COLO668 (cell line): ENCODE measurements around the gene ACSL3.

Experiments
- DNase-seq: peaks from one replicate; lab custom pipeline; 2025; ENCODE audit not compliant: unreplicated experiment; lab: John Stamatoyannopoulos, UW

Gene ACSL3

DNA sequence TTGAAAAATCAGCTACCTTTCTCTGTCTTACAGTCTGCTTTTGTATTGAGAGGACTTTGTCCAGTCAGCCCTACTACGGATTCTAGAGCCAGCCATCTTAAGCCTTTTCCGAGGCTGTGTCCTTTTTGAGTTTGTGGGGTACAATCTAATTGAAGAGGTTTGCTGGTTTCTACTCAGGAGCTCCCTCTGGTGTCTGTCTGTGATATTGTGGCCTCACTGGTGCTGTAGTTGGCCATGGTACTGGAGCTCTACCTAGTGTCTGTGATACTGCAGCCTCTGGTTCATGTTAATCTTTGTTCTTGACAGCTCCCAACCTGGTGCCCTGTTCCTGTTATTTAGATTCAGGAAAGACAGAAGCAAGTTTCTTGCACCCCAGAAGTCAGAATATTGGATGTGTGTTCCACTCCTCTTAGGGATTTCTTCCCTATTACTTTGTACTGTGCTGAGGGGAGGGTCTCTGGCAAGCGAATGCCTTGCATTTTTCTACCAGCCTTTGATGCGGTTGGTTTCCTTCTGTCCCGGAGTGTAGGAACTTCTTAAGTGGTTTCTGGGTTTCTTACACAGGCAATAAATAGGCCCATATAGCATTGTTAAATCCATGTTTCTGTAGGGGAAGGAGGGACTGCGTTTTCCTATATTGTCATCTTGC lies 78.5 kb downstream of the ACSL3 start:
- DNase-seq, result peak; percentile 58

DNA sequence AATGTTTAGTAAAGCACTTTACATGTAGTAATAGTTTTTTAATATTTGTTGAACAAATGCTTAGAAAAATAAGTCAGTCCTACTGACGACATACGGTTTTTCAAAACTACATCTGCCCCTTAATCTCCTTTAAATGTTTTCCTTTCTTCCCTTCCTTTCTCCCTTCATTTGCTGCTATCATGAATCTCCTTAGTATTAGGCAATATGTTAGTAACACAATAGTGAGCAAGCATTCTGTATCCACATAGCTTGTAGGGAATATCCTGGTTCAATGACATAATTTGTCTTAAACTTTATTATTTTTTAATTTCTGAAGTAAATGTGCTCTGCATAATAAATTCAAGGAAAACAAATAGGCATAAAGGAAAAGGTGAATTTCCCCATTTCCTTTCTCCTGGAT lies 79.1 kb downstream of the ACSL3 start:
- no peak for DNase-seq

DNA sequence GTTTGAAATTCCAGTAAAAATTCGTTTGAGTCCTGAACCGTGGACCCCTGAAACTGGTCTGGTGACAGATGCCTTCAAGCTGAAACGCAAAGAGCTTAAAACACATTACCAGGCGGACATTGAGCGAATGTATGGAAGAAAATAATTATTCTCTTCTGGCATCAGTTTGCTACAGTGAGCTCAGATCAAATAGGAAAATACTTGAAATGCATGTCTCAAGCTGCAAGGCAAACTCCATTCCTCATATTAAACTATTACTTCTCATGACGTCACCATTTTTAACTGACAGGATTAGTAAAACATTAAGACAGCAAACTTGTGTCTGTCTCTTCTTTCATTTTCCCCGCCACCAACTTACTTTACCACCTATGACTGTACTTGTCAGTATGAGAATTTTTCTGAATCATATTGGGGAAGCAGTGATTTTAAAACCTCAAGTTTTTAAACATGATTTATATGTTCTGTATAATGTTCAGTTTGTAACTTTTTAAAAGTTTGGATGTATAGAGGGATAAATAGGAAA lies 80.7 kb downstream of the ACSL3 start:
- DNase-seq, result no peak

DNA sequence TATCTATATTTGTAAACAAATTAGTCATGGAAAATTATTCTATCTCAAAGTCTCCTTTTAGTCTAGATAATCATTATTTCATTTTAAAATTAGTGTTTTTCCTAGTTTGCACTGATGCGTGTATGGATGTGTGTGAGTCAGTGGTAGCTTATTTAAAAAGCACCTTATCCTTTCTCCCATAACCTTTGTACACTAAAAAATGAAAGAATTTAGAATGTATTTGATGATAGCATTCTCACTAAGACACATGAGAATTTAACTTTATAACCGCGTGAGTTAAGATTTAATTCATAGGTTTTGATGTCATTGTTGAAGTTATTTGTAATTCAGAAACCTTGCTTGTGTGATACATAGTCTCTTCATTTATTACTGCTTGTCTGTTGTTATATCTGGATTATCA lies 81.7 kb downstream of the ACSL3 start:
- DNase-seq, result no peak

DNA sequence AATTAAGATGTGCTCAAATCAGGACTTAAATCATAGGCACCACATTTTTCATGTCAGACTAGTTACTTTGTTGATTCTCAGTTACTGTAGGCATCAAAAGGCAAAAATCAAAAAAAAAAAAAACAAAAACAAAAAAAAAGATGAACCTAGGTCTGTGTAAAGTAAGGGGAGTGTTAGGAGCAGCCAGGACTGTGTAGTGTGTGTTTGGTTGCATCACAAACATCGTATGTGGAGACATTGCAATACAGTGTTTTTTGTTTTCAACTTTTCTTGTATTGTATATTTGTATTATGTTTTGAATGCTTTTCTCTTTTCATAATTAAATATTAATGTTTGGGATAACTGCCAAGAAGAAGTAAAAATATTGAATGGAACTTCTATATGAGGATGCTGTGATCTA lies 82.1 kb downstream of the ACSL3 start:
- no peak for DNase-seq

DNA sequence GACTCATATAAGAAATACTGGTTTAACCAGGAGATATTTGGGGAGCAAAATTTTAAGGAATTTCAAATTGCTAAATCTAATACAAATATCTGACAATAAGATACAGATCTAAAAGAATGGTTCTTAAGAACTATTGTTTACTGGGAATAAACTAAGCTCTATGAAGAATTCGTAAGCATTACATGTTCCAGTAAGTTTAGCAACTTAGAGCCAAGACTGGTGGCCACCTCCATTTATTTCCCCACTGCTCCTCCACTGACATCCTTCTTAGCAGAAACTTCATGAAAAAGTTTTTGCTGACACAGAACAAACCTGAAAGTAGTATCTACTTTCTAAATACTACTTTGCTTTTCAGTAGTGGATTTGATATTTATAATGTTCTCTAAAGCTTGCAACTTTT lies 83.0 kb downstream of the ACSL3 start:
- DNase-seq, result no peak

DNA sequence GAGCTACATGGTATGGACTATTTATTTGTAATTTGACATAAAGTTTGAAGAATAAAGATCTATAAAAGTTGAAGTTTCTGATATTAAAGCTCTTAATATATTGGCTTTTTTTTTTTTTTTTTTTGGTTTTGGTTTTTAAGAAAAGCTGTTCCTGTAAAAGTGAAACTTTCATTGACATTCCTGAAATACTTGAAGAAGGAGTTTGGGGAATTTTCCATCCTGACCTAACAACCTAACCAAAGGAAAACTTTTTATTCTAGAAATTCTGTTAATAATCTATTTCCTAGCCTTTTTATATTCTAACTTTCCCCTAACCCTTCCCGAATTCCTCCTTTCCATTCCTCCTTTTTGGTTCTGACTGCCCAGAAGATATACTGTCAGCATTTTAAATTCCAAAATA lies 83.7 kb downstream of the ACSL3 start:
- no peak for DNase-seq

DNA sequence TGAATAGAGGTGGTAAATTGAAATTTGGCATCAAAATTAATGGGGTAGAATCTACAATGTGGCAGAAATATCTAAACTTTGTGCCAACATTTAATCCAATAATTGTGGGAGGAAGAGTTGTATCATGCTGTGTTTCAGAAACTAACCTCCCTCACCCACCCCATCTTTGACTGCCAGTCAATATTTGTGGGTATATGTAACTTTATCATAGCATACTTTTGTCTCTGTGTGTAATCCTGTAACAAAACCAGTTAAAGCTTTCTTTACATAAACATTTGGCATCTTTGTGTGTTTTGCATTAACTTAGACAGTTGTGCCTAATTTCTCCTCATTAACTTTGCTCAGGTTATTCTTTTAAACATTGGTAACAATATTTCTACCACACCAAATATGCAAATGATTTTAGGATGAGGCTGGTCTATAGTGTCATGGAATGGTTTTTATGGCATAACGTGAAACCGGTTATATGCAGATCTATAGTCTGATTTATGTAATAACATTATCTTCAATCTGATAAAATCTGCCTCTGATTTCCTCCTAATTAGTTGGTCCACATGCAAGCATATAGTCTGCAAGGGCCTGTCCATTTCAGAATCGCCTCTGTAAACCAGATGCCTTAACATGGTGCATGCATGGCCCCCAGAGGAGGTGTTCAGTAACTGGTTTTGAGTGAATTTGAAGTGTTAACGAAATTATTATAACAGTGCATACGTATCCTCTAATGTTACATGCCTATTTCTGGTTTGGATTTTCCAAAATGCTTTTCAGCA lies 84.3 kb downstream of the ACSL3 start:
- no peak for DNase-seq

DNA sequence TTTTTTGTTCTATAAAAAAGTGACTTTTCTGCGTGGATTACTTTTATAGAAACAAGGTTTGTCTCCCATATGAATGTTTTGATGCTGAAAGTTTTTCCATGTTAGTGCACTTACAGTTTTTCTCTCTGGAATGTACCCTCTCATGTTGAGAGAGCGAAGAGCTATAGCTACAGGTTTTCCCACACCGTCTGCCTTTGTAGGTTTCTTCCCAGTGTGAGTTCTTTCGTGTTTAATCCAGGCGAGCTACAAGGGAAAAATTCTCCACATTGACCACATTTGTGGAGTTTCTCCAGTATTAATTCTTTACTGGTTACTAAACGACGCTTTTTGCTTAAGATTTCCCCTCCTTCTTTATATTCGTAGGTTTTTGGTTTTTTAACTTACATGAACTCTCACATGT lies 85.1 kb downstream of the ACSL3 start:
- no peak for DNase-seq

DNA sequence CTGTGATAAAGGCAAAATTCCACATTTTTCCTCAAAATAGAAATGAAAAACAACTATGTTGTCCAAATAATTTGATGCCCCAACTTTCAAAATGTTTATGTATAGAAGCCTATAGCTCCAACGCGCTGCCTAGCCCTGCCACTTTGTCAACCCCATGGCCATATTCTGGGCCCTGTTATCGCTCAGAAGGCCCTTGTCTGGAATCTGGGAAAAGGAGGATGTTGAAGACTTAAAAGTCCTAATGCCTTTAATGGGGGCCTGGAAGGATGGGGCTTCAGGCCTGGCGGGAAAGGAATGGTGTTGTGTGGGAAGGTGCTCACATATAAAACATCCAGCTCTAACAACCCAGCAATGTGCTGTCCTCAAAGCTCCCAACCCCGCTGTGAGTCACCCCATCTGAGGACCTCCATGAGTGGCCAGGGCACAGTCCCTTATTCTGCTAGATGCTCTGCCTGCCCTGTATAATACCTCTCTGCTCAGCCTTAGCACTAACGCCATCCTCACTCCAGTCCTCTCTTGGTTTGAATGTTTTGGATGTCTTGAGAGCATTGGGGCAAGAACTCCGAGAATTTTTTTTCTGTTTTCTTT lies 86.0 kb downstream of the ACSL3 start:
- DNase-seq, result no peak

DNA sequence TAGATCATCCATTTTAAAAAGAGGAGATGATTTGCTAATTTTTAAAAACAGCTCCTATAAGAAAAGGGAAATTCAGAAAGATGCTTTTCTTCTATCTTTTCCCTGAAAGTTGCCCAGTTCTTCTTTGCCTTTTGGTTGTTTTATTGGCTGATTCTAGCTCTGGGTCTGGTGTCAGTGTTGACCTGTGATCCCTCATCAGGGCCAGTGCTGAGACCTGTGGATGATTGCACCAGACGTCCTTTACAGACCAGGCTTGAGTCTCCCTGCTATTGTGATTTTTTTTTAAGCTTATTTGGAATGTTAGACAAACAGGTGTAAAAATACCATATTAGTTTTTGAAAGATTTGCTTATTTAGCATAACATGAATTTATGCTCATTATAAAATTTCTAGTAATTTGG lies 88.2 kb downstream of the ACSL3 start:
- no peak for DNase-seq

DNA sequence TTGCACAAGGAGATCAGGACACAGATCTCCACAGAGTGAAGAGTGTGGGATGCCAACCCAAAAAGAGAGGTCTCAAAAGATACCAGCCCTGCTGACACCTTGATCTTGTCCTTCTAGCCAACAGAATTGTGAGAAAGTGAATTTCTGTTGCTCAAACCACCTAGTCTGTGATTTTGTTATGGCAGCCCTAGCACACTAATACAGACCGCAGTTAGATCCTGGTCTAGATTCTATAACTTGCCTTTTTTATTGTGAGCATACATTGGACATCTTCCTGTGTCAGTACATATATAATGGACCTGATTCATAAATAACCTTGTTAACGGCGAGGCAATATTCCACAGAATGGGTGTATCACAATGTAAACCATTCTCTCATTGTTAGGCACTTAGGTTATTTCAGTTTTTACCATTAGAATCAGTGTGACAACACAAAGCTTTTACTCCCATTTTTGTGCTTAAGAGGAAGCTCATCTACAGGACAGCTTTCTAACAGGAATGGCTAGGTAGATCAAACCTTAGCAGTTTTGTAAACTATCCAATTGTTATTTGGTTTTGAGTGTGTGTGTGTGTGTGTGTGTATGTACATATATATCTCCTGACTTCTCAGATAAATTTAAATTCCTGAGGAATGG lies 89.0 kb downstream of the ACSL3 start:
- no peak for DNase-seq

DNA sequence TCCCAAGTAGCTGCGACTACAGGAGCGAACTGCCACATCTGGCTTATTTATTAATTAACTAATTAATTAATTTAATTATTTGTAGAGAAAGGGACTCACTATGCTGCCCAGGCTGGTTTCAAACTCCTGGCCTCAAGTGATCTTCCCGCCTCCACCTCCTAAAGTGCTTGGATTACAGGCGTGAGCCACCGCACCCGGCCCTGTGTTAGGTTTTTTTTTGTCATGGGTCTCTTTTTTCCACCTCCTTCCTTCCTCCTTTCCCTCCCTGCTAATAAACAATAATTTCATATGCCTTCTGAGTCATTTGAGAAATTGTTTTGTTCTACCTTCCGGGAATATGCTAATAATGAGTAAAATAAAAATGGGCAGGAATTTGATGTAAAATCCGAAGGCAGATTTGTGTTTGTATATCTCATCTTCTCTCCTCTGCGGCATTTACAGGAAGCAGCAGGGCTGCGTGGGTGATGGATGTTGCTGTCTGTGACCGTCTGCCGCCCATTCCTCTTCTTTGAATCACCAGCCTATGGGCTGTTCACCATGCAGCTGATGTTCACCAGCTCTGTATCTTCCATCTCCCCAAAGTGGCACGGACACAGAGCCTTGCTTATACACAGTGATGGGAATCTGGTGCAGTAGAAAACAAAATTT lies 89.9 kb downstream of the ACSL3 start:
- DNase-seq, result no peak

DNA sequence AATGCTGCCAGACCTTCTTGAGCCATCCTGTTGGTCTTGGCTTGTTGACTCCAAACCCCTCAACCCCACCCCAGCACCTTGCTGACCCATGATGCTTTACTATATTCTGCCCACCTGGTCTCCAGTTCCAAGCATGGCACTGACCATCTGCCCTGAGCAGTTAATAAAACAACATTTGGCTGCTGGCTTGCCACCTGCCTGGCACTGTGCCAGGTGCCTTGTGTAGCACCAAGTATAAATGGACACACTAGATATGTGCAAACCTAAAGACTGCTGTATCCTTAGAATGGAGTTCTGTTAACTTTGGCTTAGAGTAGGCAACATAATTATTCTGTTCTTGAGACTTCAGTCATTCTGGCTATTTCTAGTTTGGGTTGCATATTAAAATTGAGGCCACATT lies 91.4 kb downstream of the ACSL3 start:
- DNase-seq, result peak; percentile 96

DNA sequence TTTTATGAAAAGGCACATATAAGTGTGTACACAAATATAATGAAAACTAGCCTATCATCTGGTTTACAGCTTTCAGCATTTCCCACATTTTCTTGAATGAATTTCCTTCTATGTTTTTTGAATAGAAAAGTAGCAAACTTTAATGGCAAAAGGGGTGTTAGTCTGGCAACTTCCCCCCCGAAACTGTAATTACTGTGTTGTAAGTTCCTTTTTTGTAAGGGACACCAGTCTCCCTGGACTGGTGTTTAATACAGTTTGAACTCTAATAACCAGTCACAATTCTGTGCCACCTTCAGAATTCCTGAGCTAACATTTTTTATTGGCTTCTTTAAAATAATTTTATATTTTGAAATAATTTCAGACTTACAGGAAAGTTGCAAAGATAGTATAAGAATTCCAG lies 94.2 kb downstream of the ACSL3 start:
- no peak for DNase-seq

DNA sequence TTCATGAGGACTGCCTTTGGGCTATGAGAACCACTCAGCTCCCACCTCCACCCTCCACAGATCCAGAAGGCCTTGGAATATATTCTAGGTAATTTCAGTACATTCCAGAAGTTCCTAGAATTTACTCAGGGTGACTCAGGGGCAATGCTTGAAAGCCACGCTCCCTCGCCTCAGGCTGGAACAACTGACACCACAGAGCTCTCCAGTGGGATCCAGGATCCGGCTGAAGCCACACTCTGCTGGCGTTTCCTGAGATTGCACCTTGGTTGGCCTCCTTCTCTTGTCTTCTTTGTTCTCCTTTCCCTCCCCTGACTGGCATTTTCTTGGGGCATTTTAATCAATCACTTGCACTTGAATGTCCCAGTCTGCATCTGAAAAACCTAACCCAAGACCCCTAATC lies 98.5 kb downstream of the ACSL3 start:
- DNase-seq, result no peak

DNA sequence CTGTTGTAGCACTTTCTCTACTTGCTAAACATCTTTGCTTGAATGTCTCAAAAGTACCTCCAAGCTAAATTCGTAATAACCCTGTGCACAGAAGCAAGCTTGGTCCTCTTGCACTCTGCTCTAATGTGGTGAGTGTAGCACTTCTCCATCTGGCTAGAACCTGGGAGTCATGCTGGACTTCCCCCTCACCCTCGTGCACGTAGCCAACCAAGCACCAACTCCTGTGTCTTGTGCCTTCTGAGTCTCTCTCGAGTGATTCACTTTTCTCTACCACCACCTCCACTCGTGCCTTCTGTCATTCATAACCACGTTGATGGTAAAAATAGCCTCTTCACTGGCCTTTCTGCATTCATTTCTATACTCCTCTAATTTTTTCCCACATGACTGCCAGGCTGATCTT lies 99.3 kb downstream of the ACSL3 start:
- no peak for DNase-seq

DNA sequence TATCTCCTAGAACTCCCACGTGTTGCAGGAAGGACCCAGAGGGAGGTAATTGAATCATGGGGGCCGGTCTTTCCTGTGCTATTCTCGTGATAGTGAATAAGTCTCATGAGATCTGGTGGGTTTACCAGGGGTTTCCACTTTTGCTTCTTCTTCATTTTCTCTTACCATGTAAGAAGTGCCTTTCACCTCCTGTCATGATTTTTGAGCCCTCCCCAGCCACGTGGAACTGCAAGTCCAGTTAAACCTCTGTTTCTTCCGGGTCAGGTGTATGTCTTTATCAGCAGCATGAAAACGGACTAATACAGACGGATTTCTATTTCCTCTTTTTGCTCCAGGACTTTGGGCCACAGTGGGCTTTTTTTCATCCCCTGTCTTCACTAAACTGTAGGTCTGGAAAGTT lies 102.8 kb downstream of the ACSL3 start:
- no peak for DNase-seq

DNA sequence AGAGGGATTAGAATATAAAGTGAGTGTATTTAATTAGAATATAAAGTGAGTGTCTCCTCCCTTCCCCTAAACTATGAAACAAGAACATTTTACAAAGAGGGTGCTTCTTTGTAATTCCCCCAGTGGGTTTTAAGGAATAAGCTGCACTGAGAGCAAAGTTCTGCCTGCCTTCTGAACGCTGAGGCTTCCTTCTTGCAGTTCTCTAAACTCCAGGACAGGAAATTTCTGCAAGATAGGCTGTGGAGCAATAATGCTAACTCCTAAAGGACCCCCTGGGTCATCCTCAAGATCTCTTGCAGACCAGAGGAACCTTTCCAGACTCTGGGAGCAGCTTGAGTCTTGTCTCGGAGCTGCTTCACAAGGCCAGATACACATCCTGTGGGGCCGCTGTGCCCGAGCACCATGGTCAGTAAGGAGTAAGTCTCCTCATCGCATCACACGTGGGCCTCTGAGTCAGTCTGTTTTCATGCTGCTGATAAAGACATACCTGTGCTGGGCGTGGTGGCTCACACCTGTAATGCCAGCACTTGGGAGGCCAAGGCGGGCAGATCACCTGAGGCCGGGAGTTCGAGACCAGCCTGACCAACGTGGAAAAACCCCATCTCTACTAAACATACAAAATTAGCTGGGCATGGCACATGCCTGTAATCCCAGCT lies 103.7 kb downstream of the ACSL3 start:
- DNase-seq, result no peak

DNA sequence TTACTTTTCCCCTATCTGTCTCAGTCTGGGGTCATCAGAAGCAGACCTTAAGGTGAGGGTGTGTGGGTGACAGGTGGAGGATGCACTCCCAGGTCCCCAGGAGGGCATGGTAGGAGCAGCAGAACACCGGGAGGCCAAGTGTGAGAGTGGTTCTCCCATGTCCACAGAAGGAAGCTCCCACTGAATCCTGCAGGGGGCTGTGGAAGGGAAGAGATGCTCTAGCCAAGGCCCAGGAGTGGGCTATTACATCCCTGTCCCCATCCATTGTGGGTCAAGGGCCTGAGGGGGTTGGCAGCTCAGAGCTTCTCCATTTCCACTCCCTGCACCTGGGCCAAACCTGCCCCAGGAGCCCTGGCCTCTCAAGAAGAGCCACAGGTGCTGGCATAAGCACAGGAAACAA lies 104.7 kb downstream of the ACSL3 start:
- DNase-seq, result no peak
